AG04449 (cell line): Measurements from ENCODE around the gene ITIH5.

Experiments used
- CTCF ChIA-PET: fragments of 350-600 bp; formaldehyde crosslinking; extraction: SDS; loops from one replicate; lab custom pipeline; 2021; ENCODE audit warnings: antibody characterized with exemption; lab: Yijun Ruan, JAX
- POLR2A ChIA-PET: fragments of 400-600, 350-600 bp; formaldehyde crosslinking; extraction: SDS; loops from one replicate; lab custom pipeline; 2020; ENCODE audit warnings: antibody characterized with exemption, inconsistent platforms; lab: Yijun Ruan, JAX
- DNase-seq: peaks from one replicate; pipeline ENCODE4 v3.0.0-alpha.2; 2010; ENCODE audit warnings: low read depth, low spot score
- H3K4me3 ChIP-seq: 2 replicates; pipeline ENCODE4 v1.5.1; 2011; ENCODE audit warnings: low read depth, mild to moderate bottlenecking, control low read depth, low read length
- TF ChIP-seq, protein P1 (sequence below): IDR thresholded peaks from one replicate; pipeline ENCODE4 v1.5.1; 2011; ENCODE audit warnings: mild to moderate bottlenecking, moderate library complexity, low read length, control low read depth, inconsistent platforms; ENCODE audit not compliant: insufficient read depth; ENCODE audit errors: missing control alignments

The ITIH5 gene

DNA sequence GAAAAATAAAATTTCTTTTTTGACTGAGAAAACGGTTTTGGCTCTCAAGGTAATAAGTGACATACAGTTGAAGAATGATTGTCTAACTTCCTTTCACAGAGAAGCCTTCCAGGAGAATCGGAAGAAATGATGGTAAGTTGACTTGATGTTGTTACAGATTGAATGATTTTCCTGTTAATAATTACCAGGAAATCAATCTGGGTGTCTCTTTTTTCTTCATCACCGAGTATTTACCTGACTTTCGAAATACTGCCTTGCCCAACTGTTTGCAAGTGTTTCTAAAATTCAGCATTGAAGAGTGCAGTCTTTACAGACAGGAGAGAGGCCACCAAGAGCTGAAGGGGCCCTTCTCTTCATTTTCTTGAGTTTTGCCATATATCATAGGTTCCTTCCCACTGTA lies 40.3 kb upstream of the ITIH5 start:
- ChIA-PET CTCF (no interaction called here), POLR2A (no interaction called here)
- TF ChIP-seq, protein P1, sequence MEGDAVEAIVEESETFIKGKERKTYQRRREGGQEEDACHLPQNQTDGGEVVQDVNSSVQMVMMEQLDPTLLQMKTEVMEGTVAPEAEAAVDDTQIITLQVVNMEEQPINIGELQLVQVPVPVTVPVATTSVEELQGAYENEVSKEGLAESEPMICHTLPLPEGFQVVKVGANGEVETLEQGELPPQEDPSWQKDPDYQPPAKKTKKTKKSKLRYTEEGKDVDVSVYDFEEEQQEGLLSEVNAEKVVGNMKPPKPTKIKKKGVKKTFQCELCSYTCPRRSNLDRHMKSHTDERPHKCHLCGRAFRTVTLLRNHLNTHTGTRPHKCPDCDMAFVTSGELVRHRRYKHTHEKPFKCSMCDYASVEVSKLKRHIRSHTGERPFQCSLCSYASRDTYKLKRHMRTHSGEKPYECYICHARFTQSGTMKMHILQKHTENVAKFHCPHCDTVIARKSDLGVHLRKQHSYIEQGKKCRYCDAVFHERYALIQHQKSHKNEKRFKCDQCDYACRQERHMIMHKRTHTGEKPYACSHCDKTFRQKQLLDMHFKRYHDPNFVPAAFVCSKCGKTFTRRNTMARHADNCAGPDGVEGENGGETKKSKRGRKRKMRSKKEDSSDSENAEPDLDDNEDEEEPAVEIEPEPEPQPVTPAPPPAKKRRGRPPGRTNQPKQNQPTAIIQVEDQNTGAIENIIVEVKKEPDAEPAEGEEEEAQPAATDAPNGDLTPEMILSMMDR, result no peak
- DNase-seq, result no peak
- no peak overlapping the region for H3K4me3 ChIP-seq

DNA sequence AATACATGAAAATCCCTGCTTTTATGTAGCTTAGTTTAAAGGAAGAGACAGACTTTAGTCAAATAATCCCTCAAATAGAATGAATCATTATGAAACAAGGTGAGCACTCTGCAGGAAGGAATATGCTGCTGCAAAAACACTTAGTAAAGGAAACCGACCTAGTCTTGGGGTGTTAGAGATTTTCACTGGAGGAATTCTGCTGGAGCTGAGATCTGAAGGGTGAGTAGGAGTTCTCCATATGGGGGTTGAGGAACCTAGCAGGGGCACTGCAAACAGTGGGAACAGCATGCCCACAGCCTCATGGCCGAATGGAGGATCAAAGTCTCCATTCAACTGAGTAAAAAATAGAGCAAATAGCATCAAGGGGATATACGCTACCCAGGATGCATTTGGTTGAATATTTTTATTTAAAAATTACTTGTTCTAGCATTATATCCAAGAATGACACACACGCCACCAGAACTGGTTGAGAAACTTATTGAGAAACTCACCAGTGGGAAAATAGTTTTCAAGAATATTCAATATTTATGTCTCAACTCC lies 39.8 kb upstream of the ITIH5 start:
- no peak overlapping the region for H3K4me3 ChIP-seq
- DNase-seq, result no peak
- TF ChIP-seq, protein P1, result no peak
- POLR2A ChIA-PET, result no interaction called here
- CTCF ChIA-PET, result no interaction called here

DNA sequence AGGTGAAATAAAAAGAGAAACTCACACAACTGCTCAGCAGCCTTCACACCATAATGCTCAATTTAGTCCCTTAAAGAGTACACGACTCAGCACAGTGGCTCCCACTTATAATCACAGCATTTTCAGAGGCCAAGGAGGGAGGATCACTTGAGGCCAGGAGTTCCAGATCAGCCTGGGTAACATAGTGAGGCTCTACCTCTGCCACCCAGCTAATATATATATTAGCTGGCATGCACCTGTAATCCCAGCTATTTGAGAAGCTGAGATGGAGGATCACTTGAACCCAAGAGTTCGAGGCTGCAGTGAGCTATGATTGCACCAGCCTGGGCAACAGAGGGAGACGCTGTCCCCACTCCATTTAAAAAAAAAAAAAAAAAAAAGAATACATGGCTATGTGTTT lies 38.6 kb upstream of the ITIH5 start:
- TF ChIP-seq, protein P1, result no peak
- POLR2A ChIA-PET, result no interaction called here
- CTCF ChIA-PET, result no interaction called here
- H3K4me3 ChIP-seq, result no peak overlapping the region
- no peak for DNase-seq

DNA sequence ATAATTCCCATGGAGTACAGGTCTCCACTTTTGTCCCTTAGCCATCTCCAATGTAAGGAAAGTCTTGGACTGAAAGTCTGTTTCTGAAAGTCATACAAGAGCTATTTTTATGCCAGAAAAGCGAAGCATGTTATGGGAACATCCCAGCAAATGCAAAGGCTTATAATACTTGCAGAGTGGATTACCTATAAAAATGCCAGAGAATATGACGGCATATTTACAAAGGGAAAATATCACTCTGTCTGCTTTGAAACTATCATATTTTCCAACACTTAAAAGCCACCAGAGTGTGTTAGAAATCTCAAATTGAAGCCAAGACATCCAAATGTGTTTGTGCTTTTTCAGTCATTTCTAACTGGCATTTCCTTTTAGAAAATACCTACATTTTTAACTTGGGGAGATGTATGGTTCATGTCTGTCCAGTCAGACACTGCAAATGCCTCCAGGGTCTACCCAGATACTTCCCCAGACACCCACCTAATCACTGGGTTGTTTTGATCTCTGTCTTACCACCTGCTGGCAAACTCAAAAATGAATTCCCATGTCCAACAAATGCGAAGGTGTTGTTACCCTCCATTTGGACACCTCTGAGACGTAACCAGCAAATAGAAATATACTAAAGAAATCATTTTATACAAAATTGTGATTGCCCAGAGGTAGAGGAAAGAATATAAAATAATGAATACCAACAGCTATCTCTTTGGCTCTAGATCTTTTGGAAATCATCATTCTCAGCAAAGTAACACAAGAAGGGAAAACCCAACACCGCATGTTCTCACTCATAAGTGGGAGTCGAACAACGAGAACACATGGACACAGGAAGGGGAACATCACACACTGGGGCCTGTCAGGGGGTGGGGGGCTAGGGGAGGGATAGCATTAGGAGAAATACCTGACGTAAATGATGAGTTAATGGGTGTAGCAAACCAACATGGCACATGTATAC lies 37.6 kb upstream of the ITIH5 start:
- DNase-seq, result no peak
- CTCF ChIA-PET, result interaction anchor here (1.2 kb wide), 1 partner anchor 17 kb away, joined by 6 read pairs; no protein-coding TSS in a partner anchor
- POLR2A ChIA-PET, result no interaction called here
- no peak overlapping the region for H3K4me3 ChIP-seq
- TF ChIP-seq, protein P1, result no peak

DNA sequence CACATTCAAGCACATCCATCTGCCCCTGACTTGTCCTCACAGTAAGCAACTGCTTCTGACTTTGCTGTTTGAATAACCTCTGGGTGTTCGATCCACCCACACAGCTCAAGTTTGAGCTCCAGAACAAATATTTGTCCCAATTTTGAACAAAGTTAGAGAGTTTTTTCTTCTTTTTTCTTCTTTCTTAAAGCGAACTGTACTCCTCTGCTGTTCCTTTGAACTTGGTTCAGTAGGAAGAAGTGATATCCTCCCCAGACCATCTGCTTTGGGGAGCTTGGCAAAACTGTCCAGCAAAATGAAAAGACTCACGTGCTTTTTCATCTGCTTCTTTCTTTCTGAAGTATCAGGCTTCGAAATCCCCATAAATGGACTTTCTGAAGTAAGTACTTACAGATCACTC lies 36.4 kb upstream of the ITIH5 start, which contains the start of gene ITIH2:
Gene ITIH2, plus strand, starts transcription at position 177 of the 400 bp plus-strand sequence. Its CDS starts 119 bp downstream, at position 296.
- ChIA-PET POLR2A (no interaction called here), CTCF (interaction anchor here (1.2 kb wide), 1 partner anchor 16 kb away, joined by 6 read pairs; no protein-coding TSS in a partner anchor)
- DNase-seq, result no peak
- H3K4me3 ChIP-seq, result no peak within 1 kb of the TSS
- TF ChIP-seq, protein P1, result no peak

DNA sequence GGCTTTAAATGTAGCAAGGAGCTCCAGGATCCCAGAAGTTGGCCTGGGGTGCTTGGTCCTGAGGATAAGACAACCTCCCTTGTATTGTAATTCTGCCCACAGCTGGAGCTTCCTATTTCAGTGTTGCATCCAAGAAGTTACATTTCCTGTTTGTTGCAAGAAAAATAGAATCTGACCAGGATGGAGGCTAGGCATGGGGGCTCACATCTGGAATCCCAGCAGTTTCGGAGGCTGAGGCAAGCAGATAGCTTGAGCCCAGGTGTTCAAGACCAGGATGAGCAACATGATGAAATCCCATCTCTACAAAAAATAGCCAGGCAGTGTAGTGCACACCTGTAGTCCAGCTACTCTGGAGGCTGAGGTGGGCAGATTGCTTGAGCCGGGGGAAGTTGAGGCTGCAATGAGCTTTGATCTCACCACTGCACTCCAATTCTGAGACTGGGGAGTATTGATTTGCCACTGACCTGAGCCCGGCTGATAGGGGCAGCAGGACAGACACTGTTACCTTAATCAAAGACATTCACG lies 35.6 kb upstream of the ITIH5 start:
- H3K4me3 ChIP-seq, result no peak overlapping the region
- CTCF ChIA-PET, result no interaction called here
- TF ChIP-seq, protein P1, result no peak
- POLR2A ChIA-PET, result no interaction called here
- no peak for DNase-seq
